Stimulated activated CD8-positive, alpha-beta memory T cell treated with anti-CD3 and anti-CD28 coated beads, Interleukin-2, amount 100 ng/mL, for 1 hour (primary cell): Measurements from ENCODE around the gene SLC2A13.
"Not testable (repeated sequence)": the region's sequence is repeated elsewhere in the genome, so short reads cannot be mapped to it uniquely, and the experiment has no call there.

ENCODE experiments used
- DNase-seq, 2 donors: peaks; one replicate each; pipeline ENCODE4 v3.0.0-alpha.2; 2020; ENCODE audit warnings: low read depth in 2 of 2

Gene SLC2A13

DNA sequence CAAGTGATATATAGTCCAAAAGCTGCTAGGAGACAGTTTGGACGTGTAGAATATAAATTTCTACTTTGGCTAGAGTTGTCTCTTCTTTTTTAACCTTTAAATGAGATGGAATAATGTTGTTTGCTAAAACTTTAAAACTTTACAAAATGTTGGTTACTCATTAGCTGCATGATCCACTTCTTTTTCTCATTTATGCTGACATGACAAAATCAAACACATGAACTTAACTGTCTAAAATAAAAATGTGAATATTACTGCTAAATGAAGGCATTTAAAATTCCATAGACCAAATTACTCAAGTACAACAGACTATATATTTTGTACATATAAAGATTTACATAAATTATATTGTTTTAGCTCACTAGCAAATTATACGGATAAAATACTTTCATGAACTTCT lies 350.4 kb downstream of the SLC2A13 start:
- DNase-seq = no peak

DNA sequence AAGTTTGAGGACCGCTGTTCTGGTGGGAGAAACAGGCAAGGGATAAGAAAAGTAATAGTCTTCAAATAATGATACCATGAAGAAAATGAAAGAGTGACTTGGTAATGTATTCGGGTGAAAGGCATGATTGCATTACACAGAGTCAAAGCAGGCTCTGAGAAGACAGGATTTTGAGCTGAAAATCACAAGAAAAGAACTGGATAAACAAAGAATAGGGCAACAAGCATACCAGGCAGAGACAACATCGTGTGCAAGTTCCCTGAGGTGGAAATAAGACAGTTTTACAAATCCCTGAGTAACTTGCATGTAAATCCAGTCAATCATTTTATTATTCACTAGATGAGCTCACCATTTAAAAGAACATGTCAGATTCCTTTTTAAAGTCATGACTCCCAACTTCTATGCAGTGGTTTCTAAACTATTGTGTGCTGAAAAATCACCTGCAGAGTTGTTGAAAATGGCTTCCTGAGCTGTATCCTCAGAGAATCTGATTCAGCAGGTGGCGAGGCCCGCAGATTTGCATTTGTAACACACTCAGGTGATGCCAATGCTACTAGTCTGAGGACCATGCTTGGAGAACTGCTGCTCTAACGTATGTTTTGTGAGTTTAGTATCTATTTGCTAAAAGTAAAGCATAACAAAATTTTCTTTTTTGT lies 353.3 kb downstream of the SLC2A13 start:
- DNase-seq = no peak

DNA sequence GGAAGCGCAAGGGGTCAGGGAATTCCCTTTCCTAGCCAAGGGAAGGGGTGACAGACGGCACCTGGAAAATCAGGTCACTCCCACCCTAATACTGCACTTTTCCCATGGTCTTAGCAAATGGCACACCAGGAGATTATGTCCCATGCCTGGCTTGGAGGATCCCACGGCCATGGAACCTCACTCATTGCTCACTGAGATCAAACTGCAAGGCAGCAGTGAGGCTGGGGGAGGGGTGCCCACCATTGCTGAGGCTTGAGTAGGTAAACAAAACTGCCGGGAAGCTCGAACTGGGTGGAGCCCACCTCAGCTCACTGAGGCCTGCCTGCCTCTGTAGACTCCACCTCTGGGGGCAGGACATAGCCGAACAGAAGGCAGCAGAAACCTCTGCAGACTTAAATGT lies 359.7 kb downstream of the SLC2A13 start:
- not testable (repeated sequence) for DNase-seq

DNA sequence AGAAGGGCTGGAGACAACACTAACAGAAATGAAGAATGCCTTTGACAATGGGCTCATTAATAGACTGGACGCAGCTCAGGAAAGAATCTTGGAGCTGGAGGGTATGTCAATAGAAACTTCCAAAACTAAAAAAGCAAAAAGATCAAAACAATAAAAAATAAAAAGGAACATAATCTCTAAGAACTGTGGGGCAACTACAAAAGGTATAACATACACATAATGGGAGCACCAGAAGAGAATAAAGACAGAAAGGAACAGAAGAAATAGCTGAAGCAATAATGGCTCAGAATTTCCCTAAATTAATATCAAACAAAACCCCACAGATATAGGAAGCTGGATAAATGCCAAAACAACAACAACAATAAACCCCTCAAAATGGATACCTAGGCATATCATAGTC lies 362.2 kb downstream of the SLC2A13 start:
- no peak for DNase-seq

DNA sequence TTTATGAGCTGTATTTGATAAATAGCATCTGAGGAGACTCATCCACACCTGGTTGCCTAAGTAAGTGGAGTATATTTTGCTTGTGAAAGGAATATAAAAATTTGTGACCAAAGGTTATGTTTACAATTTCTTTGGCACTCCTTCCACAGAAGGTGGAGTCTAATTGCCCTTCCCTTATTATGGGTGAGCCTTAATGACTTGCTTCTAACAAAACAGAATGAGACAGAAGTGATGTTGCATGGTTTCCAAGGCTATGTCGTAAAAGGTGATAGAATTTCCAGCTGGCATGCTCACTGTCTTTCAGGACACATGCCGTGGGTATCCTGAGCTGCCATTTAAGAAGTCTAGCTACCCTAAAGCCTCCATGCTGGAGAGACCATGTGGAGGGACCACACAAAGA lies 369.5 kb downstream of the SLC2A13 start:
- DNase-seq = no peak

DNA sequence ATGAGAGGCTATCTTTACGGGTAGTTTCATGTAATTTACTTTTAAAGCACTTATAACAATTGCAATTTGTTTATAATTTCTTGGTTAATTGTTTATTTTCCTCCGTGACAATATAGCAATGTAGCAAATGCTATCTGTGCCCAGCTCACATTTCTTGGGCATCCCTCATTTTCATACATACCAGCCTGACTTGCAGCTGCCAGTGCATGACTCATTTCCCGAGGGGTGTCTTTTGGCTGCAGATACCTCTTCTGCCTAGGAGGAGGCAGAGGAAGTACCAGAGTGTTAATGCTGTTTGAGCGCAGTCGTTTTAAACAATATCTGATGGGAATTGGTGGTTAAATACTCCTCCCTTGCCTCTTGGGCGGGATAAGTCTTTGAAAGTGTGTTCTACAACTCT lies 382.1 kb downstream of the SLC2A13 start:
- no peak for DNase-seq

DNA sequence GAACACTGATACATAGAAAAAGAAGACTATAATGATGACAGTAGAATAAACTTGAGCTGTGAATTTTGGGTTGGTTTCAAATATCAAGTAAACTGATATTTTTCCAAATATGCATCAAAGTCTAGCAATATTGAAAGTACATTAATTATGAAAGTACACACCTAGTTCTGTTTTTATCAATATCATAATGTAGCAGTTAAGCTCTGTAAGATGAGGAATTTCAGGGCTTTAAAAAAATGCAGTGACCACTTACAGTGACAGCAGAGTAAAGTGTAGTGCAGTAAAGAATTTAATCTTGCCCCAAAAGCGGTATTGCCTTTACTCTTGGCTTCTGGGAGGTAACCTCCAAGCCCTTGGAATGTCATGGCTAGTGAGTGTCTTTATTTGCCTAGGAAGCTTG lies 383.4 kb downstream of the SLC2A13 start:
- no peak for DNase-seq

DNA sequence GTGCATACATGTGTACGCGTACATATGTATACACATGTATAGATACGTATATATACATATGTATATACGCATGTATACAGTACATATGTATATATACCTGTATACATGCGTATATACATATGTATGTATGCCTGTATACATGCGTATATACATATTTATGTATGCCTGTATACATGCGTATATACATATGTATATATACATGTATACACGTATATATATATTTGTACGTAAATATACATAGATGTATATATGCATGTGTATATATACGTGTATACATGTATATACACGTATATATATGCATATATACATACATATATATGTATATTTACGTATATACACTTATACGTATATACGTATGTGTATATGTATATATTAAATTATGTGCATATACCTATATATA lies 392.3 kb downstream of the SLC2A13 start:
- DNase-seq = no peak

DNA sequence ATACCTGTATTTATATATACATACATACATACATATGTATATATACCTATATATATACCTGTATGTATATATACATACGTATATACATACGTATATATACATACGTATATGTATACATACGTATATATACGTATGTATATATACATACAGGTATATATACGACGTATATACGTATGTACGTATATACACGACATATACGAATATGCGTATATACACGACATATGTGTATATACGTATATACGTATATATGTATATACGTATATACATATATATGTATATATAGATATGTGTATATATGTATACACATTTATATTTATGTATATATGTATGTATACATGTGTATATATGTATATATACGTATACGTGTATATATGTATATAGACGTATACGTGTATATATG lies 393.5 kb downstream of the SLC2A13 start:
- no peak for DNase-seq
